H1 (cell line): ENCODE results near the gene ASZ1. TPM values are rescaled to one million over a fixed set of nuclear protein-coding genes. Genes with fewer than 3 reads are reported as not detected.

Experiments
- CBX5 ChIP-seq: fragments of 300-800, 300-1000 bp; sonication (generic); IDR thresholded peaks from 2 replicates; pipeline ENCODE4 v1.7.1; 2016; ENCODE audit warnings: antibody characterized with exemption, low read length, low read depth
- CTCF ChIP-seq, 3 experiments: IDR thresholded peaks; 1 replicate in 2 of 3; 2 replicates in 1 of 3; pipeline versions ENCODE4 v1.5.1 to v1.6.1; 2011; ENCODE audit warnings: low read length in 3 of 3, mild to moderate bottlenecking in 3 of 3, inconsistent platforms in 2 of 3, low read depth in 1 of 3, moderate library complexity in 1 of 3; ENCODE audit not compliant: insufficient read depth in 1 of 3; ENCODE audit errors: control extremely low read depth in 1 of 3
- KDM4A ChIP-seq: IDR thresholded peaks from one replicate; pipeline ENCODE4 v1.7.1; 2012; ENCODE audit warnings: low read depth, mild to moderate bottlenecking, moderate library complexity, low read length, inconsistent platforms; ENCODE audit not compliant: severe bottlenecking
- POLR2A ChIP-seq, 2 experiments: IDR thresholded peaks; 1 replicate in 1 of 2; 2 replicates in 1 of 2; pipeline ENCODE4 v1.6.1; 2011; ENCODE audit warnings: low read depth in 2 of 2, low read length in 2 of 2, mild to moderate bottlenecking in 2 of 2; ENCODE audit errors: control extremely low read depth in 1 of 2
- TEAD4 ChIP-seq: IDR thresholded peaks from 2 replicates; pipeline ENCODE4 v1.6.1; 2012; ENCODE audit warnings: low read depth, low read length, inconsistent platforms, mixed read lengths
- YY1 ChIP-seq: IDR thresholded peaks from 2 replicates; pipeline ENCODE4 v1.6.1; 2011; ENCODE audit warnings: low read depth, mild to moderate bottlenecking, low read length
- polyA plus RNA-seq, 7 experiments: library from polyadenylated mRNA; depleted of rRNA in 3 of 7; stranded (reverse) in 5 of 7; unstranded in 2 of 7; fragments of >200 nt in 5 of 7; fragments of 200-250 nt in 2 of 7; gene quantifications; 1 replicate in 5 of 7; 2 replicates in 1 of 7; 4 replicates in 1 of 7; pipeline versions ENCODE4 v1.2.1 to v1.2.3, GENCODE V29; 2011 to 2013; ENCODE audit warnings: missing spikeins in 2 of 7, mixed read lengths in 2 of 7
- total RNA-seq: library from RNA; stranded (reverse); fragmentation: NEBNext Ultra II Directional; extraction: Animal tissue kit (Norgen Biotek cat#: 25700); gene quantifications from 2 replicates; pipeline ENCODE4 v1.2.1, GENCODE V29; 2021

ASZ1 gene
- total and polyA plus RNA-seq, 2 of the 8 experiments (the other 6 are each of a cell fraction or from before 2014, with no cell fraction given): not detected

- no peak for TF ChIP-seq CTCF (IDR thresholded peaks at IDR 0.05; ENCODE audit: control extremely low read depth in 1 of 3, insufficient read depth in 1 of 3, low read depth in 1 of 3, low read length in 3 of 3)
- no peak for TF ChIP-seq YY1
- TF ChIP-seq CBX5: no peak
- no peak for TF ChIP-seq TEAD4
- TF ChIP-seq POLR2A (IDR thresholded peaks at IDR 0.05; ENCODE audit: control extremely low read depth in 1 of 2, low read depth in 2 of 2, low read length in 2 of 2): no peak
- TF ChIP-seq KDM4A: no peak
Measured at GRCh38 chr7:117362294-117362888, 64.9 kb downstream of the ASZ1 start (continued).
